HepG2 (cell line): ENCODE results near the gene ERC1. TPM values are rescaled to one million over a fixed set of nuclear protein-coding genes. Genes with fewer than 3 reads are reported as not detected.

Experiments
- NCOA2 ChIP-seq: sonication (generic); formaldehyde crosslinking; IDR thresholded peaks from 2 replicates; pipeline ENCODE4 v1.8.0; 2022; ENCODE audit warnings: inconsistent platforms
- PHB2 ChIP-seq: fragments of 450-650 bp; IDR thresholded peaks from 2 replicates; pipeline ENCODE4 v1.6.1; 2018; ENCODE audit not compliant: partially characterized antibody
- polyA plus RNA-seq, 8 experiments: library from polyadenylated mRNA; depleted of rRNA in 3 of 8; stranded (reverse) in 7 of 8; unstranded in 1 of 8; fragments of >200 nt; fragmentation: Illumina TruSeq in 4 of 8; extraction: Trizol in 4 of 8; gene quantifications; 2 replicates each; pipeline versions ENCODE4 v1.2.1 to v1.2.3, GENCODE V29; 2011 to 2016; ENCODE audit warnings: low read depth in 4 of 8, missing spikeins in 1 of 8, mixed read lengths in 1 of 8; ENCODE audit not compliant: insufficient read depth in 1 of 8
- total RNA-seq, 5 experiments: library from RNA; depleted of rRNA; stranded (reverse); fragments of >200 nt; fragmentation: Illumina TruSeq; extraction: Trizol; gene quantifications; 2 replicates each; pipeline ENCODE4 v1.2.3, GENCODE V29; 2016; ENCODE audit warnings: low read depth in 1 of 5
- TF ChIP-seq, protein P1 (sequence below): sonication (generic); formaldehyde crosslinking; IDR thresholded peaks from 2 replicates; pipeline ENCODE4 v1.5.1; 2020; ENCODE audit warnings: mild to moderate bottlenecking, missing genetic modification reagents, borderline replicate concordance
- TF ChIP-seq, protein P2 (sequence below): sonication (generic); formaldehyde crosslinking; IDR thresholded peaks from 2 replicates; pipeline ENCODE4 v1.9.0; 2021; ENCODE audit warnings: missing genetic modification reagents, mild to moderate bottlenecking, borderline replicate concordance
- TF ChIP-seq, protein P3 (sequence below): sonication (generic); formaldehyde crosslinking; IDR thresholded peaks from 2 replicates; pipeline ENCODE4 v1.5.1; 2020; ENCODE audit warnings: missing genetic modification reagents, mild to moderate bottlenecking, borderline replicate concordance

ERC1 gene
- total and polyA plus RNA-seq, 2 of the 13 experiments (the other 11 are each of a cell fraction or from before 2014, with no cell fraction given): 6.1 to 12.4 TPM

DNA sequence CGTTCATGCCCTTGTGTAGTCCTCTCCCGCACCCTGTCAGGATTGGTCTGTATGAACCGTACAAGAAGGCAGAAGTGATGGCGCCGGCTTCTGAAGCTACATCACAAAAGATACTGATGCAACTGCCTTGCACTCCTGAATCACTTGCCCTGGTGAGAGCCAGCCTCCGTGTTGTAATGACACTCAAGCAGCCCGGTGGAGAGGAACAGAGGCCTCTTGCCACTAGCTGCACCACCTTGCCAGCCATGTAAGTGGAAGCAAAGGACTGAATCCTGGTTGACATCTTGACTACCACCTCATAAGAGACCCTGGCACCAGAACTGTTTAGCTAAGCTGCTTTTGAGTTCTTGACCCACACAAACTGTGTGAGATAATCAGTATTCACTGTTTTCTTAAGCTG, 266.0 kb downstream of the ERC1 start (continued):
- TF ChIP-seq, protein P1, sequence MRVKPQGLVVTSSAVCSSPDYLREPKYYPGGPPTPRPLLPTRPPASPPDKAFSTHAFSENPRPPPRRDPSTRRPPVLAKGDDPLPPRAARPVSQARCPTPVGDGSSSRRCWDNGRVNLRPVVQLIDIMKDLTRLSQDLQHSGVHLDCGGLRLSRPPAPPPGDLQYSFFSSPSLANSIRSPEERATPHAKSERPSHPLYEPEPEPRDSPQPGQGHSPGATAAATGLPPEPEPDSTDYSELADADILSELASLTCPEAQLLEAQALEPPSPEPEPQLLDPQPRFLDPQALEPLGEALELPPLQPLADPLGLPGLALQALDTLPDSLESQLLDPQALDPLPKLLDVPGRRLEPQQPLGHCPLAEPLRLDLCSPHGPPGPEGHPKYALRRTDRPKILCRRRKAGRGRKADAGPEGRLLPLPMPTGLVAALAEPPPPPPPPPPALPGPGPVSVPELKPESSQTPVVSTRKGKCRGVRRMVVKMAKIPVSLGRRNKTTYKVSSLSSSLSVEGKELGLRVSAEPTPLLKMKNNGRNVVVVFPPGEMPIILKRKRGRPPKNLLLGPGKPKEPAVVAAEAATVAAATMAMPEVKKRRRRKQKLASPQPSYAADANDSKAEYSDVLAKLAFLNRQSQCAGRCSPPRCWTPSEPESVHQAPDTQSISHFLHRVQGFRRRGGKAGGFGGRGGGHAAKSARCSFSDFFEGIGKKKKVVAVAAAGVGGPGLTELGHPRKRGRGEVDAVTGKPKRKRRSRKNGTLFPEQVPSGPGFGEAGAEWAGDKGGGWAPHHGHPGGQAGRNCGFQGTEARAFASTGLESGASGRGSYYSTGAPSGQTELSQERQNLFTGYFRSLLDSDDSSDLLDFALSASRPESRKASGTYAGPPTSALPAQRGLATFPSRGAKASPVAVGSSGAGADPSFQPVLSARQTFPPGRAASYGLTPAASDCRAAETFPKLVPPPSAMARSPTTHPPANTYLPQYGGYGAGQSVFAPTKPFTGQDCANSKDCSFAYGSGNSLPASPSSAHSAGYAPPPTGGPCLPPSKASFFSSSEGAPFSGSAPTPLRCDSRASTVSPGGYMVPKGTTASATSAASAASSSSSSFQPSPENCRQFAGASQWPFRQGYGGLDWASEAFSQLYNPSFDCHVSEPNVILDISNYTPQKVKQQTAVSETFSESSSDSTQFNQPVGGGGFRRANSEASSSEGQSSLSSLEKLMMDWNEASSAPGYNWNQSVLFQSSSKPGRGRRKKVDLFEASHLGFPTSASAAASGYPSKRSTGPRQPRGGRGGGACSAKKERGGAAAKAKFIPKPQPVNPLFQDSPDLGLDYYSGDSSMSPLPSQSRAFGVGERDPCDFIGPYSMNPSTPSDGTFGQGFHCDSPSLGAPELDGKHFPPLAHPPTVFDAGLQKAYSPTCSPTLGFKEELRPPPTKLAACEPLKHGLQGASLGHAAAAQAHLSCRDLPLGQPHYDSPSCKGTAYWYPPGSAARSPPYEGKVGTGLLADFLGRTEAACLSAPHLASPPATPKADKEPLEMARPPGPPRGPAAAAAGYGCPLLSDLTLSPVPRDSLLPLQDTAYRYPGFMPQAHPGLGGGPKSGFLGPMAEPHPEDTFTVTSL (CRISPR knock-in tag): no peak
- TF ChIP-seq NCOA2 (CRISPR knock-in tag): no peak
- TF ChIP-seq, protein P2, sequence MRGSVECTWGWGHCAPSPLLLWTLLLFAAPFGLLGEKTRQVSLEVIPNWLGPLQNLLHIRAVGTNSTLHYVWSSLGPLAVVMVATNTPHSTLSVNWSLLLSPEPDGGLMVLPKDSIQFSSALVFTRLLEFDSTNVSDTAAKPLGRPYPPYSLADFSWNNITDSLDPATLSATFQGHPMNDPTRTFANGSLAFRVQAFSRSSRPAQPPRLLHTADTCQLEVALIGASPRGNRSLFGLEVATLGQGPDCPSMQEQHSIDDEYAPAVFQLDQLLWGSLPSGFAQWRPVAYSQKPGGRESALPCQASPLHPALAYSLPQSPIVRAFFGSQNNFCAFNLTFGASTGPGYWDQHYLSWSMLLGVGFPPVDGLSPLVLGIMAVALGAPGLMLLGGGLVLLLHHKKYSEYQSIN (CRISPR knock-in tag): no peak
- TF ChIP-seq PHB2: no peak
- TF ChIP-seq, protein P3, sequence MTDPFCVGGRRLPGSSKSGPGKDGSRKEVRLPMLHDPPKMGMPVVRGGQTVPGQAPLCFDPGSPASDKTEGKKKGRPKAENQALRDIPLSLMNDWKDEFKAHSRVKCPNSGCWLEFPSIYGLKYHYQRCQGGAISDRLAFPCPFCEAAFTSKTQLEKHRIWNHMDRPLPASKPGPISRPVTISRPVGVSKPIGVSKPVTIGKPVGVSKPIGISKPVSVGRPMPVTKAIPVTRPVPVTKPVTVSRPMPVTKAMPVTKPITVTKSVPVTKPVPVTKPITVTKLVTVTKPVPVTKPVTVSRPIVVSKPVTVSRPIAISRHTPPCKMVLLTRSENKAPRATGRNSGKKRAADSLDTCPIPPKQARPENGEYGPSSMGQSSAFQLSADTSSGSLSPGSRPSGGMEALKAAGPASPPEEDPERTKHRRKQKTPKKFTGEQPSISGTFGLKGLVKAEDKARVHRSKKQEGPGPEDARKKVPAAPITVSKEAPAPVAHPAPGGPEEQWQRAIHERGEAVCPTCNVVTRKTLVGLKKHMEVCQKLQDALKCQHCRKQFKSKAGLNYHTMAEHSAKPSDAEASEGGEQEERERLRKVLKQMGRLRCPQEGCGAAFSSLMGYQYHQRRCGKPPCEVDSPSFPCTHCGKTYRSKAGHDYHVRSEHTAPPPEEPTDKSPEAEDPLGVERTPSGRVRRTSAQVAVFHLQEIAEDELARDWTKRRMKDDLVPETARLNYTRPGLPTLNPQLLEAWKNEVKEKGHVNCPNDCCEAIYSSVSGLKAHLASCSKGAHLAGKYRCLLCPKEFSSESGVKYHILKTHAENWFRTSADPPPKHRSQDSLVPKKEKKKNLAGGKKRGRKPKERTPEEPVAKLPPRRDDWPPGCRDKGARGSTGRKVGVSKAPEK (CRISPR knock-in tag): no peak
